Measurements from ENCODE around the gene IL20RB. TPM values are rescaled to one million over a fixed set of nuclear protein-coding genes. Genes with fewer than 3 reads are reported as not detected.

Gene IL20RB
- total and polyA plus RNA-seq, 2 donors from 2014 or later = 0.79 TPM; not detected in 1

DNA sequence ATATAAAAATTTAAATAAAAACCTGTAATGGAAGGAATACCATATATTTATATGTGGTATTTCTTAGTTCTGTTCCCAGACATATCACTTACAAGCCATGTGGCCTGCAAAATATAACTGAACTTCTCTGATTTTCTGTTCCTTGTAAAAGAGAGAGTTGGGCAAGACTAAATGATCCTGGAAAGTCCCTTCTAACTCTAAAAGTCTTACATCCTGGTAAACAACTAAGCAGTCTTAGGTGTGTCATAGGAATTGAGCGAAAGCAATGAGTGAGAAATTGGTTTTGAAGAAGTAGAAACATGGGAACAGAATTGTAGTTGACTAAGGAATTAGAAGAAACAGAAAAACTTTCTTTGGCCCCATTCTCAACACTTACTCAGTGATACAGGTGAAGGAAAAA, 25.3 kb upstream of the IL20RB start:
- peaks cover 0 to 4% (median 0%) of the 10 kb centered on the region in 3 donors for H3K36me3 ChIP-seq (ENCODE audit: control insufficient read depth in 2 of 3, insufficient read depth in 3 of 3, low read length in 3 of 3)
- H3K27ac ChIP-seq (ENCODE audit: low read depth in 2 of 2, low read length in 2 of 2) = no peak overlapping the region
- intact Hi-C loops (cut with DNase I) = no loop called here
- FAIRE-seq = no peak
- no peaks in the 10 kb centered on the region for H3K27me3 ChIP-seq (ENCODE audit: control insufficient read depth, insufficient read depth, low read length)
- no peak overlapping the region for H3K9ac ChIP-seq (ENCODE audit: low read length in 3 of 3)
- no peak for TF ChIP-seq CTCF (IDR thresholded peaks at IDR 0.05; ENCODE audit: borderline replicate concordance, extremely low read depth, insufficient read depth)
- no peak for DNase-seq
- H3K9me3 ChIP-seq (ENCODE audit: control insufficient read depth in 2 of 3, insufficient read depth in 1 of 3, low read length in 3 of 3) = peaks cover 0 to 5% (median 0%) of the 10 kb centered on the region in 3 donors
- H3K4me1 ChIP-seq (ENCODE audit: control insufficient read depth in 2 of 3, insufficient read depth in 2 of 3, low read depth in 1 of 3, low read length in 3 of 3) = no peaks in the 10 kb centered on the region
- H3K4me3 ChIP-seq (ENCODE audit: low read length in 3 of 3) = no peak overlapping the region

GRCh38 chr3:136932978-136933772, 24.6 kb upstream of the IL20RB start:
- no peak for FAIRE-seq
- Histone ChIP-seq H3K9ac (ENCODE audit: low read length in 3 of 3) (no peak overlapping the region), H3K27me3 (ENCODE audit: control insufficient read depth, insufficient read depth, low read length) (no peaks in the 10 kb centered on the region), H3K4me3 (ENCODE audit: low read length in 3 of 3) (no peak overlapping the region), H3K9me3 (ENCODE audit: control insufficient read depth in 2 of 3, insufficient read depth in 1 of 3, low read length in 3 of 3) (peaks cover 0 to 5% (median 0%) of the 10 kb centered on the region in 3 donors), H3K4me1 (ENCODE audit: control insufficient read depth in 2 of 3, insufficient read depth in 2 of 3, low read depth in 1 of 3, low read length in 3 of 3) (no peaks in the 10 kb centered on the region), H3K27ac (ENCODE audit: low read depth in 2 of 2, low read length in 2 of 2) (no peak overlapping the region), H3K36me3 (ENCODE audit: control insufficient read depth in 2 of 3, insufficient read depth in 3 of 3, low read length in 3 of 3) (peaks cover 0 to 3% (median 0%) of the 10 kb centered on the region in 3 donors)
- intact Hi-C loops (cut with DNase I) = no loop called here
- DNase-seq = no peak
- no peak for TF ChIP-seq CTCF (IDR thresholded peaks at IDR 0.05; ENCODE audit: borderline replicate concordance, extremely low read depth, insufficient read depth)

DNA sequence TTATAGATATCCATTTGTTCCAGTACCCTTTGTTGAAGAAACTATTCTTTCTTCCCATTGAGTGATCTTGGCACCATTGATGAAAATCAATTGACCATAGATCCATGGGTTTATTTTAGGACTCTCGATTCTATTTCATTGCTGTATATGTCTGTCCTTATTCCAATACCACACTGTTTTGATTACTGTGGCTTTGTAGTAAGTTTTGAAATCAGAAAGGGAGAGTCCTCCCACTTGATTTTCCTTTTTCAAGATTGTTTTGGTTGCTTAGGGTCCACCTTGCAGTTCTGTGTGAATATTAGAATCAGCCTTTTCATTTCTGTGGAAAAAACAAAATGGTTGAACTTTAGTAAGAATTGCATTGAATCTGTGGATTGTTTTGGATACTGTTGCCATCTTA, 20.6 kb upstream of the IL20RB start:
- Histone ChIP-seq H3K27me3 (ENCODE audit: control insufficient read depth, insufficient read depth, low read length) (no peaks in the 10 kb centered on the region), H3K9ac (ENCODE audit: low read length in 3 of 3) (no peak overlapping the region), H3K36me3 (ENCODE audit: control insufficient read depth in 2 of 3, insufficient read depth in 3 of 3, low read length in 3 of 3) (no peaks in the 10 kb centered on the region), H3K4me1 (ENCODE audit: control insufficient read depth in 2 of 3, insufficient read depth in 2 of 3, low read depth in 1 of 3, low read length in 3 of 3) (no peaks in the 10 kb centered on the region), H3K9me3 (ENCODE audit: control insufficient read depth in 2 of 3, insufficient read depth in 1 of 3, low read length in 3 of 3) (peaks cover 0 to 5% (median 0%) of the 10 kb centered on the region in 3 donors), H3K27ac (ENCODE audit: low read depth in 2 of 2, low read length in 2 of 2) (no peak overlapping the region), H3K4me3 (ENCODE audit: low read length in 3 of 3) (no peak overlapping the region)
- no peak for DNase-seq
- intact Hi-C loops (cut with DNase I) = no loop called here
- TF ChIP-seq CTCF (IDR thresholded peaks at IDR 0.05; ENCODE audit: borderline replicate concordance, extremely low read depth, insufficient read depth) = no peak
- FAIRE-seq = no peak
